ENCODE measurements around the gene ATG101. TPM values are rescaled to one million over a fixed set of nuclear protein-coding genes. Genes with fewer than 3 reads are reported as not detected.

ATG101 gene
- total and polyA plus RNA-seq, 2 of the 8 experiments (the other 6 are each of a cell fraction or from before 2014, with no cell fraction given): 49.8 to 55.9 TPM

GRCh38 chr12:52060498-52061177 lies 9.1 kb upstream of the ATG101 start (continued):
- TF ChIP-seq CEBPB (IDR thresholded peaks at IDR 0.05; ENCODE audit: low read depth, low read length): no peak
- no peak for TF ChIP-seq CBX5 (IDR thresholded peaks at IDR 0.05; ENCODE audit: low read depth, low read length)
- no peak for TF ChIP-seq MAX (IDR thresholded peaks at IDR 0.05)
- TF ChIP-seq SUZ12 (IDR thresholded peaks at IDR 0.05; ENCODE audit: low read length): no peak
- no peak for TF ChIP-seq NANOG (IDR thresholded peaks at IDR 0.05; ENCODE audit: insufficient read depth, low read depth, low read length, poor library complexity, severe bottlenecking)
- no peak for TF ChIP-seq CREB1 (IDR thresholded peaks at IDR 0.05)
- TF ChIP-seq ZNF274 (IDR thresholded peaks at IDR 0.05; ENCODE audit: borderline replicate concordance, extremely low read depth, low read length): no peak
- no peak for TF ChIP-seq SP2 (IDR thresholded peaks at IDR 0.05; ENCODE audit: low read length)
- no peak for TF ChIP-seq CHD7 (IDR thresholded peaks at IDR 0.05; ENCODE audit: insufficient replicate concordance, low read length)
- no peak for TF ChIP-seq SIN3A (conservative IDR thresholded peaks at IDR 0.05 in 1 of 2, IDR thresholded peaks at IDR 0.05 in 1 of 2; ENCODE audit: low read depth in 1 of 2, low read length in 2 of 2)

Data from H1 (cell line).